Retinal pigment epithelial cell (primary cell): ENCODE data around the gene FMN1.

Experiments used
- DNase-seq: peaks from one replicate; pipeline ENCODE4 v3.0.0-alpha.2; 2010; ENCODE audit warnings: low read depth
- H3K4me3 ChIP-seq: 2 replicates; pipeline ENCODE4 v1.5.1; 2011; ENCODE audit warnings: mild to moderate bottlenecking, low read length, control low read depth, moderate library complexity
- TF ChIP-seq, protein P1 (sequence below): conservative IDR thresholded peaks from 2 replicates; pipeline ENCODE4 v1.5.1; 2011; ENCODE audit warnings: low read depth, low read length, control low read depth, inconsistent platforms

Gene FMN1

DNA sequence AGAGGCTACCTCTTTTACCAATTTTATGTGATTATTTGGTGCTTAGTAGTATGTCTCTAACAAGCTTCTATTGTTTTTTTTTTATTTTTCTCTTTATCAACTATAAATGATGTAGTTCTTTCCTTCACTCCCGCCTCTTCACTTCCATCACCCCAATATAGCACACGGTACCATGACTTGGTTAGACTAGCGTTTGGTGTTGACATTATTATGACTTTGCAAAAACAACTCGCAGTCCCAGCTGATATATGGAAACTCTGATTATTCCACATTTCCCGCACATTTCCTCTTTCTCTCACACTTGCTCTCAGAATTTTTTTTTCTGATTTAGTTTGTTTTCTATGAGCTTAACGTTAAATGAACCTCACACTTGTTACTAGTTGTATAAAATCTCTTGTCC is 314.5 kb downstream of the FMN1 start:
- TF ChIP-seq, protein P1, sequence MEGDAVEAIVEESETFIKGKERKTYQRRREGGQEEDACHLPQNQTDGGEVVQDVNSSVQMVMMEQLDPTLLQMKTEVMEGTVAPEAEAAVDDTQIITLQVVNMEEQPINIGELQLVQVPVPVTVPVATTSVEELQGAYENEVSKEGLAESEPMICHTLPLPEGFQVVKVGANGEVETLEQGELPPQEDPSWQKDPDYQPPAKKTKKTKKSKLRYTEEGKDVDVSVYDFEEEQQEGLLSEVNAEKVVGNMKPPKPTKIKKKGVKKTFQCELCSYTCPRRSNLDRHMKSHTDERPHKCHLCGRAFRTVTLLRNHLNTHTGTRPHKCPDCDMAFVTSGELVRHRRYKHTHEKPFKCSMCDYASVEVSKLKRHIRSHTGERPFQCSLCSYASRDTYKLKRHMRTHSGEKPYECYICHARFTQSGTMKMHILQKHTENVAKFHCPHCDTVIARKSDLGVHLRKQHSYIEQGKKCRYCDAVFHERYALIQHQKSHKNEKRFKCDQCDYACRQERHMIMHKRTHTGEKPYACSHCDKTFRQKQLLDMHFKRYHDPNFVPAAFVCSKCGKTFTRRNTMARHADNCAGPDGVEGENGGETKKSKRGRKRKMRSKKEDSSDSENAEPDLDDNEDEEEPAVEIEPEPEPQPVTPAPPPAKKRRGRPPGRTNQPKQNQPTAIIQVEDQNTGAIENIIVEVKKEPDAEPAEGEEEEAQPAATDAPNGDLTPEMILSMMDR, result no peak

DNA sequence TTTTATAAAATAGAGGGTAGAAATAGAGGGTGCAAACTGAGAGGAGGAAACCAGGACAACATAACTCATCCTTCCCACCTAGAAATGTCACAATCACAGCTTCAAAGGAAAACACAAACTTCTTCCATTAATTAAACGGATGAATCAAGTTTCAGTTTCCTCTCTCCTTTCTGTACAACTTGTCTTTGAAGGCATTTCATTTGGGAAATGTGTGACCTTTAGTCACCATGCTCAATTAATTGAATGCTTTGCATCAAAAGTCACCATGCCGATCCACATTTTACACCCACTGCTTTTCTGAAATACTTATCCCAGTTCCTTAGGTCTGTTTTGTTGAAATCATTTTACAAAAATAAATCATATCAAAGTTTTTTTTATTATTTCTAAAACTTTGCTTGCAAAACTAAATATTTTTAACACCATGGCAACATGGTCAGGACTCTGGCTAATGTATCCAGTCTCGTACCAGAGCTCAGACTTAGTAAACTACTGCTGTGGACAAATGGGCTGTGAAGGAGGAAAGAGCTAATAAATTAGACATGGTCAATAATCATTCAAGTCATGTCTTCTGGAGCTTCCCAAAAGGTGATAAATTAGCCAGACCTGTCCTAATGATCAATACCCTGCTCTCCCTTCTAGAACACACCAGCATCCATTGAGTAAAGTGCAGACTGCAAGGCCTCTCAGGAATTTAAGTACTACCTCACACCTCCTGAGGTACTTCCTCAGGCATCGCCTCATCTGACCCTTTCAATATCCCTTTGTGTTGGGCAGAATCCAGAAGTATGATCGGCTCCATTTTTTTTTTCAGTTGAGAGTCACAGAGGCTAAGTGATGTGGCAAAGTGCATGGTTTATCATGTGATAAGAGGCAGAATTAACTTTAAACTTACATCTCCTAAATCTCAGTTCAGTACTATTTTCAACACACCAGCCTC is 315.4 kb downstream of the FMN1 start:
- TF ChIP-seq, protein P1, result no peak
- no peak for DNase-seq
- H3K4me3 ChIP-seq, result no peak overlapping the region

More for the DNA sequence above, 314.5 kb downstream of the FMN1 start:
- no peak for DNase-seq
- H3K4me3 ChIP-seq, result no peak overlapping the region

DNA sequence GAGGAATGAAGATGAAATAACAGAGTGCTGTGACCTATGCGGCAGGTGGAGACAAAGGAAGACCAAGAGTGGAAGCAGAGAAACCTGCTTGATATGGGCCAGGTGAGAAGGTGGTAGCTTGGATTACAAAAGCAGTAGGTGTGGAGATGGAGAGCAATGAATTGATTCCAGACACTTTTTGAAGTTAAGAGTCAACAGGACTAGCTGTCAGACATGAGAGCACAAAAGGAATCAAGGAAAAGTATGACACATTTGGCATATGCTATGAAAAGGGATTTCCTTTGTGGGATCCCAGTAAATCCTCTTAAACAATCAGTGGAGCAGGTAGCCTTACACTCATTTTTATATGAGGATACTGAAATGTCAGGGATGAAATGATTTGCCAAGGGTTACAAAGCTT is 316.2 kb downstream of the FMN1 start:
- H3K4me3 ChIP-seq, result no peak overlapping the region
- DNase-seq, result no peak
- TF ChIP-seq, protein P1, result no peak

DNA sequence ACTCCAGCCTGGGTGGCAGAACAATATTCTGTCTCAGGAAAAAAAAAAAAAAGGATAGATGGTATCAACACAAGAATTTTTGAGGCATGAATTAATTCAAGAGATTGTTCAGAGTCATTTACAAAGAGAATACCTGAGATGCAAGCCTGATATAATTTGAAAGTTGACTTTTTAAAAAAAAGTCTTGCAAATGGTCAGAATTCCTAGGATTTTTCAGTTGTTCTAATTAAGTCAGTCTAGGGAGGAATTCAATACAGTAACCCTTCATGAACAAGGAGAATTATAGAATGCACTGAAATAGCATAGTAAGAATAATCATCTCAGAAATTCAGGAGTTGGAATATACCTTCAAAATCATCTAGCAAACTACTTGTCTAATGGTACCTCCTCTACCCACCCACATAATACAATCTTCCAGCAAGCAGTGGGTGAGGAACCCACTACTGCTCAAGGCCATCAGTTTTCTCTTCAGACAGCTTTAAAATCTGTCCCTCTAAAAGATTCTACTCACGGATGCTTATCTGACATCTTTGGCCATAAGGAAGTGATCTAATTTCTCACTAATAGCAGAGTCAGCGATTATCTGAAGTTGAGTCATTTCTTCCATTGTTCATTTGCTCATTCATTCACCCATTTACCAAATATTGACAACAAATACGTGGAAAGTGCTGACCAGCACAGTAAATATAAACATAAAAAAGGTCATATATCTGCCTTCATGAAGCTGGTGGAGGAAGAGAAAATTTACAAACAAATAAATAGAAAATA is 317.1 kb downstream of the FMN1 start:
- DNase-seq, result no peak
- no peak overlapping the region for H3K4me3 ChIP-seq
- TF ChIP-seq, protein P1, result no peak

DNA sequence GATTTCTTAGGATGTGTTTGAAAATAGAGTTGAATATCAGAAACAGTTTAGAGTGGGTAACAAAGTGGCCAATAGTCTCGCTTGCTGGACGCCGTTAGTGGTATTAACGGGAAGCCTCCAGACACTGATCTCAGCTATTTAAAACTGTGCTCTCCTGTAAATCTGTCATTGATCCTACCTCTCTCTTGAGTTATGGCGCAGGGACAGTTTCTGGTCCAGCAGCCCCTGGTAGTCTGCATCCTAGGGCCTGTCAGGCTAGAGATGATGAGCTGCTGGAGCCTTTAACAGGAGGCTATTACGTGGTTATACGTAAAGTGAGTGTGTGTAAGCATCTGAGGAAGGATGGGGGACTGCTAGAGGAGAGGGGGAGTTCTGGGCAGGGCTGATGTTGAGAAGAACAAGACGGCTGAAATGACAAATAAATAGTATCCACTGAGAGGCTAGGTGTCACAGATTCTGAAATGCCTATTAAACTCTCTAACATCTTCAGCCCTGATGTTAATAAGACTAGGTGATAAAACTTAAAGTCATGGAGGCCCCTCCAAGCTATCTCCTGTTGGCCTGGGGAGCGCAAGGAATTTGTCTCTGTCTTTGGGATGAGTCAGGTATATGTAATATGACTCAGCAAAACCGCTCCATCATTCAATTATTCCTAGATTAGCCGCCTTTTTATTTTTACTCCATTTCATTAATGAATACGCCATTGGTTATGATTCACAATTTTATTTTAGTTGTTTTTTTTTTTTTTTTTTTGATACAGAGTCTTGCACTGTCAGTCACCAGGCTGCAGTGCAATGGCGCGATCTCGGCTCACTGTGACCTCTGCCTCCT is 321.0 kb downstream of the FMN1 start:
- TF ChIP-seq, protein P1, result no peak
- H3K4me3 ChIP-seq, result no peak overlapping the region
- DNase-seq, result no peak

DNA sequence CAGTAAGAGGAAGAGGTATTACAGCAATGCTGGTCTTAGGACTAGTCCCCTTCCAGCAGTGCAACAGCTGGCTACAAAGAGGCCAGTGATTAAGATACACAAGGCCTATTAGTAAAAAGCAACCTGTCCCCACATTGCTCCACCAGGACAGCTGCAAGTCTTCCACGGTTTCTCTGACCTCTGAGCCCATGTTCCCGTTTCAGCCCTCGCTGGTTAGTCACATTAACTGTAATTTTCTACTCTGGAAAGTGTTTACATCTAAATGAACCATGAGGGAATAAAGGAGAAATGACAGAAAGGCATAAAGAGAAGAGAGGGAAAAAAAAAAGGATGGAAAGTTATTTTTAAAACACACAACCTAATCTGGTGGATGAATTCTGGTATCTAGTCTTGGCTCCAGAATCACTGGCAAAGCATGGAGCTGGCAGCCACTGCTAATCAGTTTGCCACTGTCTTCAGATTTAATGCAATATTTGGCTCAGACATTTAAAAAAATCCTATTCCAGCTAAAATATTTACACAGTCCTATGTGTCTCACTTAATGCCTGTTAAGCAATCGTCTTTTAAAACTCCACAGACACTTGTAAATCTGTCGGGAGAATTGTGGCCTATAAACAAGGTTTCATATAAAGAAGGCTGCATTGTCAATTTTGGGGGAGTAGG is 321.8 kb downstream of the FMN1 start:
- DNase-seq, result no peak
- TF ChIP-seq, protein P1, result no peak
- no peak overlapping the region for H3K4me3 ChIP-seq
